Measurements from ENCODE around the gene NBPF11. TPM values are rescaled to one million over a fixed set of nuclear protein-coding genes. Genes with fewer than 3 reads are reported as not detected.
"Not testable (repeated sequence)": the region's sequence is repeated elsewhere in the genome, so short reads cannot be mapped to it uniquely, and the experiment has no call there.

NBPF11 gene
- polyA plus RNA-seq, 3 donors from 2014 or later = 0.45 to 3.3 (median 0.94) TPM

DNA sequence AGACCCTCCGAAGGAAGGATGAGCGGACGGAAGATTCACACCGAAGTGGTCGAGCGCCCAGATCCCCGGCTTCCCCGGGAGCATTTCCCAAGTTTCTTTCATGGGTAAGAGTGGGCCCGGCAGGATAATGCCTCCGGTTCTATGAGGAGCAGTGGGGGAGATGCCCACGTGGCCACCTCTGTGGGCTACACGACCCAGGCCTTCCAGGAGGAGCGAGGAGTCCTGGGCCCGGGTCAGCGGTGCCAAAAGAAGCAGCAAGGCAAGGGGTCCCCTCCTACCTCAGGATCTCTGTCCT lies 7.9 kb upstream of the NBPF11 start:
- Mint-ChIP-seq H3K4me1 (peaks cover 3 to 6% of the 10 kb centered on the region in 2 donors), H3K36me3 (peaks cover 0 to 4% (median 0%) of the 10 kb centered on the region in 3 donors), H3K27ac (no peak overlapping the region), H3K4me3 (no peak overlapping the region), H3K9me3 (peaks cover 0 to 2% (median 0%) of the 10 kb centered on the region in 6 donors), H3K27me3 (ENCODE audit: low read depth in 3 of 3) (peaks cover 6 to 27% (median 11%) of the 10 kb centered on the region in 3 donors)
- DNase-seq = no peak

DNA sequence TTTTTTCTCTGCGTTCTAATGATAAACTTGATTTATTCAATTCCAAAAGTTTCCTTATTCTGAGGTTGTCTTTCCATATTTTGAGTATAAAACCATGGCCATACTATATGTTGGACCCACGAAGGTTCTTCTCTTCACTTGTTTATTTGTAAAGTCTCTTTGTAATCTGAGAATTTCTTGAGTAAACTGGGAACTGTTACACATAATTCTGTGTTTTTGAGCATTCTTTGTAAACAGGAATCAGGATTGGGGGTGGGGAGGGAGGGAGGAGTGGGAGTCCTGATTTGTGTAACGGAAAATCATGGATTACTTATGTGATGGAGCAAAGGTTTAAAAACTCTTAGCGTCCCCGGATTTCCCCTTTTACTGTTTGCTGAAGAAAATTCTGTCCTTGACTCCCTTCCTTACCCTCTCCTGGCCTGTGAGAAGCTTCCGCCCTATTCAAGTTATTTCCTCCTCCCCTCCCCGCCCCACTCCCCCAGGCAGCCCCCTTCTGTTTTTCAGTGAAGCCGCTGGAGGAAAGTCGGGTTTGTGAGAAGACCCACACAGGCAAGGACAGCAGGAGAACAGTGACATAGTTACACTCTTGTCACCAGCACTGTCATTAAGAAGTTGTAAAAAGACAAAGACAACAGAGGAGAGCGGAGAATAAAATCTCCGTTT lies 6.4 kb upstream of the NBPF11 start:
- Mint-ChIP-seq H3K4me1 (peaks cover 3 to 6% of the 10 kb centered on the region in 2 donors), H3K27me3 (ENCODE audit: low read depth in 3 of 3) (peaks cover 6 to 27% (median 10%) of the 10 kb centered on the region in 3 donors), H3K4me3 (peak overlapping the region in 1 of 5 donors; percentile 54), H3K36me3 (peaks cover 0 to 4% (median 0%) of the 10 kb centered on the region in 3 donors), H3K27ac (no peak overlapping the region), H3K9me3 (peaks cover 0 to 2% (median 0%) of the 10 kb centered on the region in 6 donors)
- no peak for DNase-seq

GRCh38 chr1:148157803-148158202 lies 5.7 kb upstream of the NBPF11 start:
- not testable (repeated sequence) for H3K27ac Mint-ChIP-seq, H3K4me1 Mint-ChIP-seq, H3K36me3 Mint-ChIP-seq, DNase-seq, H3K9me3 Mint-ChIP-seq
- H3K27me3 Mint-ChIP-seq (ENCODE audit: low read depth in 3 of 3) = peaks cover 6 to 27% (median 10%) of the 10 kb centered on the region in 3 donors
- H3K4me3 Mint-ChIP-seq = peak overlapping the region in 1 of 5 donors; percentile 54

DNA sequence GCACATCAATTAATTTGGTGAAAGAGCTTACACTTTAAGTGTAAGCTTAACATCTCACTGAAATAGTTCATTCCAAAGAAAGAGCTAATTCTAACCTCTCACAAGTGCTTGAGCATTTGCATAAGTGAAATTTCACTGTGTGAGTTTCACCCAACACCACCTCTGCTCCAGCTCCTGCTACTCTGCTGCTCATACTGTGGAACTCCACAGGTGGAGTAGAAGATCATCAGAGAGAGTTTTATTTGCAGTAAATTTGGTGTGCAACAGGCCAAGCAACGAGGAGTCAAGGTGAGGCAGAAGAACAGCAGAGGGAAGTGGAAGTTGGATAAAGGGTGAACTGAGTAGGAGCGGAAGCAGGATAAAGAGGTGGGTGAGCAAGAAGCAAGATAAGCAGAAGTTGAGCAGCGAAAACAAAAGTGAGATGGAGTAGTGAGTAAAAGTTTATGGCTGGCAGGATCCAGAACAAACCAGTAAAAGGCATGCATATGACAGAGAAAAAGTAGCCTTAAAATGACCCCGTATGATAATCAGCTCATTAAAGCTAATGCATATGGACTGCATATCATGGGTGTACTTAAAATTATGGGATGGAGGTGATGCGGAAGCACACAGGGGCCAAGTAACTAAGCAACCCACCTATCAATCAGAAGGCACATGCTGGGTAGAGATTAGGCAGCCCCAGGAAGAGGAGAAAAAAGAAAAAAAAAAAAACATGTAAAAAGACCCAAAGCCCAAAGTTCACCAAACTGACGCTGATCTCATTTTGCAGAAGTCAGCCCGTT lies 3.6 kb upstream of the NBPF11 start:
- H3K36me3 Mint-ChIP-seq, H3K4me3 Mint-ChIP-seq, H3K9me3 Mint-ChIP-seq, H3K27ac Mint-ChIP-seq, DNase-seq: not testable (repeated sequence)
- Mint-ChIP-seq H3K27me3 (ENCODE audit: low read depth in 3 of 3) (peaks cover 6 to 17% (median 12%) of the 10 kb centered on the region in 3 donors), H3K4me1 (peaks cover 18 to 20% of the 10 kb centered on the region in 2 donors)

DNA sequence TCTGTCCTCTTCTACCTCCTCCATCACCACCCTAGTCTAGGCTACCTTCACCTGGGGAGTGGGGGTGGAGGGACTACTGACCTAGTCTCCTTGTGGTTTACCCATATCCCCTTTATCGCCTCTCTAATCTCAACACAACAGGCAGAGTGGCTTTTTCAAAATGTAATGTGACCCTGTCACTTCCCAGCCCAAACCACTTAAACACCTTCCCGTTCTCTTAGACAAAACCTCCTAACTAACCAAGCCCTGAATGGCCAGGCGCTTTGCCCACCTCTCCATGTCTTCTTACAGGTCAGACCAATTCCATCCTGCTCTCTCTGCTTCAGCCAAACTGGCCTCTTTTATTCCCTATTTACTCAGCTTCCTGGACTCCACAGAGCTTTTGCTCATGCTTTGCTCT lies 714 bp upstream of the NBPF11 start:
- peak overlapping the region; percentile 76 to 84 (median 82) for H3K4me3 Mint-ChIP-seq
- H3K27me3 Mint-ChIP-seq (ENCODE audit: low read depth in 3 of 3); H3K36me3 Mint-ChIP-seq; H3K9me3 Mint-ChIP-seq; DNase-seq: not testable (repeated sequence)
- peak overlapping the region in 4 of 6 donors; percentile 62 to 80 (median 66) for H3K27ac Mint-ChIP-seq
- H3K4me1 Mint-ChIP-seq = peaks cover 13 to 18% of the 10 kb centered on the region in 2 donors

DNA sequence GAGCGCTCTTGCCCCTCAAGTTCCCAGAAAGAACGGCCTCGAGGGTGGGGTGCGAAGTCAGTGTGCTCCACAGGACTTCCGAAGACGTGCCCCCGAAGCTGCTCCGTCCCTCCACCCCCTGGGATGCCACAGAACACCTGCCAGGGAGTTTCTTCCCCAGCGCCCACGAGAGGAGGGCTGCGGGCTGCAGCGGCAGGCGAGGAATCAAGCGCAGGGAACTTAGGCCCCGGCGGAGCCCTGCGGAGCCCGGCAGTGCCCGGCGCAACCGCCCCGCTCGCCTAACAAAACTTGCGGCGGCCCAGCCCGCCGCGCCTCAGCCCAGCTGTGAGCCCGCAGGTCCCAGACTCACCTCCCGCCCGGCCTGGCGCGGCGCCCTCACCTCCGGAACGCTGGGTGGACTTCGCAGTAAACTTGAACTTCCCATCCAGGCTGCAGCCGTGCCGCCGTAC lies 686 bp downstream of the NBPF11 start:
- peak overlapping the region in 1 of 6 donors; percentile 85 for H3K27ac Mint-ChIP-seq
- not testable (repeated sequence) for H3K9me3 Mint-ChIP-seq; DNase-seq; H3K36me3 Mint-ChIP-seq; H3K27me3 Mint-ChIP-seq (ENCODE audit: low read depth in 3 of 3)
- H3K4me1 Mint-ChIP-seq = peaks cover 13 to 19% of the 10 kb centered on the region in 2 donors
- peak overlapping the region; percentile 95 to 98 (median 96) for H3K4me3 Mint-ChIP-seq

- H3K27me3 Mint-ChIP-seq (ENCODE audit: low read depth in 3 of 3); DNase-seq; H3K9me3 Mint-ChIP-seq; H3K36me3 Mint-ChIP-seq: not testable (repeated sequence)
- Mint-ChIP-seq H3K27ac (peak overlapping the region in 3 of 6 donors; percentile 27 to 49 (median 45)), H3K4me3 (peak overlapping the region; percentile 80 to 98 (median 96)), H3K4me1 (peaks cover 13 to 19% of the 10 kb centered on the region in 2 donors)
These were observed 1.1 kb downstream of the NBPF11 start for GRCh38 chr1:148150945-148151344.

- not testable (repeated sequence) for H3K27me3 Mint-ChIP-seq (ENCODE audit: low read depth in 3 of 3); H3K4me3 Mint-ChIP-seq; H3K27ac Mint-ChIP-seq; H3K9me3 Mint-ChIP-seq; DNase-seq; H3K36me3 Mint-ChIP-seq
- peaks cover 13 to 19% of the 10 kb centered on the region in 2 donors for H3K4me1 Mint-ChIP-seq
These were observed 2.1 kb downstream of the NBPF11 start for GRCh38 chr1:148150014-148150413.

GRCh38 chr1:148149050-148149815 lies 2.8 kb downstream of the NBPF11 start:
- H3K27ac Mint-ChIP-seq; H3K27me3 Mint-ChIP-seq (ENCODE audit: low read depth in 3 of 3); DNase-seq; H3K9me3 Mint-ChIP-seq; H3K36me3 Mint-ChIP-seq; H3K4me3 Mint-ChIP-seq: not testable (repeated sequence)
- peaks cover 13 to 19% of the 10 kb centered on the region in 2 donors for H3K4me1 Mint-ChIP-seq

- H3K9me3 Mint-ChIP-seq; DNase-seq; H3K4me3 Mint-ChIP-seq; H3K36me3 Mint-ChIP-seq; H3K27me3 Mint-ChIP-seq (ENCODE audit: low read depth in 3 of 3); H3K27ac Mint-ChIP-seq: not testable (repeated sequence)
- peaks cover 7 to 14% of the 10 kb centered on the region in 2 donors for H3K4me1 Mint-ChIP-seq
These were observed 4.8 kb downstream of the NBPF11 start for GRCh38 chr1:148147052-148147838.

DNA sequence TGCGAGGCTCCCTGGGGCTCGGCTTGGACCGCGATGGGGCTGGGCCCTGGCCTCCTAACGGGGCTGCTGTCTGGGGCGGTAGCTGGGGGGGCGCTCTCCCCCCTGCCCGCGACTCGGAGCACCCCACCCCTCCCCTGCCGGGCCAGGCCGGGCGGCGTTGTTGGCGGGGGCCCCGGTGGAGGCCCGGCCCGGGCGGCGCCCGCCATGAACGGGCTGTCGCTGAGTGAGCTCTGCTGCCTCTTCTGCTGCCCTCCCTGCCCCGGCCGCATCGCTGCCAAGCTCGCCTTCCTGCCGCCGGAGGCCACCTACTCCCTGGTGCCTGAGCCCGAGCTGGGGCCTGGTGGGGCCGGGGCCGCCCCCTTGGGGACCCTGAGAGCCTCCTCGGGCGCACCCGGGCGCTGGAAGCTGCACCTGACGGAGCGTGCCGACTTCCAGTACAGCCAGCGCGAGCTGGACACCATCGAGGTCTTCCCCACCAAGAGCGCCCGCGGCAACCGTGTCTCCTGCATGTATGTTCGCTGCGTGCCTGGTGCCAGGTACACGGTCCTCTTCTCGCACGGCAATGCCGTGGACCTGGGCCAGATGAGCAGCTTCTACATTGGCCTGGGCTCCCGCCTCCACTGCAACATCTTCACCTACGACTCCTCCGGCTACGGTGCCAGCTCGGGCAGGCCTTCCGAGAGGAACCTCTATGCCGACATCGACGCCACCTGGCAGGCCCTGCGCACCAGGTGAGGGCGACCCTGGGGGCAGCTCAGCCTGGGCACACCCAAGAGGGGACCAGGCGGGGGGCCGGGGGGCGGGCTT lies 5.7 kb downstream of the NBPF11 start:
- DNase-seq; H3K27ac Mint-ChIP-seq; H3K36me3 Mint-ChIP-seq; H3K4me3 Mint-ChIP-seq; H3K4me1 Mint-ChIP-seq; H3K9me3 Mint-ChIP-seq; H3K27me3 Mint-ChIP-seq (ENCODE audit: low read depth in 3 of 3): not testable (repeated sequence)

DNA sequence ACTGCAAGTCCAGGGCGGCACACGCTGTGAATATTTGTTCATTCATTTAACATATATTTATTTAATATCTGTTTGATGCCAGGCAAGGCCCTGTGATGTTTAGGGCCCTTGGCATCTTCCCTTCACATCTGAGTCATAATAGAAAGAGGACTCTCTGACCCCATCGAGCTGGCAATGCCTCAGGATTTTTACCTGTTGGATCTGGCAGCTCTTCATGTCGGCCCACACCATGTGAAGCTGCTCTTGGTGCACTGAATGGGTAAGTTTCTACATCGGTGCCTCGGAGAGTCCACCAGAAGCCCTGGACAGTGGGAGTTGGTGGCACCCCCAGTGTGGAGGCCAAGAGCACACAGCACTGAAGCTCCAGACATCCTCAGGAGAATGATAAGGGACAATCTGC lies 8.9 kb downstream of the NBPF11 start:
- H3K4me3 Mint-ChIP-seq; H3K9me3 Mint-ChIP-seq; H3K36me3 Mint-ChIP-seq; DNase-seq; H3K27ac Mint-ChIP-seq; H3K27me3 Mint-ChIP-seq (ENCODE audit: low read depth in 3 of 3); H3K4me1 Mint-ChIP-seq: not testable (repeated sequence)

DNA sequence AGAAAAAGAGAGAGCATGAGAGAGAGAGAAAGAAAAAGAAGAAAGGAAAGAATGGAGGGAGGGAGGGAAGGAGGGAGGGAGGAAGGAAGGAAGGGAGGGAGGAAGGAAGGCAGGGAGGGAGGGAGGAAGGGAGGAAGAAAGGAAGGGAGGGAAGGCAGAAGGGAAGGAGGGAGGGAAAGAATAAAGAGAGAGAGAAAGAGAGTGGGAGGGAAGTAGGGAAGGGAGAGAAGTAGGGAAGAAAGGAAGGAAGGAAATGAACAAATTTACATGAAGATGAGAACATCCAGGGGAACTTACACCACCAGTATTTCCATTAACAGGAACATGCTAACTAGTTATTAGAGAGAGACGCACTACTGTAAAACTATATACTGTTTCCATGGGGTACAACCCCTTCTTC lies 10.1 kb downstream of the NBPF11 start:
- not testable (repeated sequence) for H3K36me3 Mint-ChIP-seq; DNase-seq; H3K27me3 Mint-ChIP-seq (ENCODE audit: low read depth in 3 of 3); H3K9me3 Mint-ChIP-seq; H3K4me3 Mint-ChIP-seq; H3K4me1 Mint-ChIP-seq; H3K27ac Mint-ChIP-seq
